SK-N-SH (cell line): Measurements from ENCODE around the gene CDKL5. TPM values are rescaled to one million over a fixed set of nuclear protein-coding genes. Genes with fewer than 3 reads are reported as not detected.

Source experiments
- CTCF ChIA-PET: fragments of 300-600, 350-600 bp; formaldehyde crosslinking; extraction: SDS; loops from one replicate; lab custom pipeline; 2021; lab: Yijun Ruan, JAX
- POLR2A ChIA-PET: fragments of 350-600 bp; sonication (Branson Sonifier 250); formaldehyde crosslinking; extraction: SDS; loops from one replicate; lab custom pipeline; 2020; ENCODE audit warnings: antibody characterized with exemption, inconsistent platforms; lab: Yijun Ruan, JAX
- DNase-seq: peaks from one replicate; pipeline ENCODE4 v3.0.0; 2012
- H2AFZ ChIP-seq: fragments of 200-600 bp; sonication (generic); 2 replicates; pipeline ENCODE4 v1.8.1; 2016; ENCODE audit warnings: antibody characterized with exemption, mild to moderate bottlenecking, low read depth
- H3F3A ChIP-seq: fragments of 200-600 bp; sonication (generic); replicated peaks from 2 replicates; pipeline ENCODE3; 2016; ENCODE audit warnings: antibody characterized with exemption, mild to moderate bottlenecking; ENCODE audit not compliant: insufficient read depth
- H3K27ac ChIP-seq, 2 experiments: fragments of 200-500 bp in 1 of 2; fragments of 200-600 bp in 1 of 2; sonication (Bioruptor generic) in 1 of 2; sonication (generic), shearing (Covaris generic) in 1 of 2; 2 replicates each; pipeline versions ENCODE4 v1.5.1 to v1.6.1; 2014 to 2016; ENCODE audit warnings: low read depth in 2 of 2, inconsistent platforms in 1 of 2, low read length in 1 of 2, mild to moderate bottlenecking in 1 of 2, mixed read lengths in 1 of 2
- H3K27me3 ChIP-seq: fragments of 200-600 bp; sonication (generic), shearing (Covaris generic); 2 replicates; pipeline ENCODE4 v1.6.1; 2016; ENCODE audit warnings: mixed run types; ENCODE audit not compliant: insufficient read depth
- H3K36me3 ChIP-seq, 2 experiments: fragments of 200-500 bp in 1 of 2; fragments of 200-600 bp in 1 of 2; sonication (Bioruptor generic) in 1 of 2; sonication (generic) in 1 of 2; replicated peaks in 1 of 2; 2 replicates each; pipeline versions ENCODE3 to v1.5.1; 2014 to 2016; ENCODE audit warnings: low read length in 1 of 2, mild to moderate bottlenecking in 1 of 2; ENCODE audit not compliant: insufficient read depth in 2 of 2, control insufficient read depth in 1 of 2
- H3K4me1 ChIP-seq, 2 experiments: fragments of 200-500 bp in 1 of 2; fragments of 200-600 bp in 1 of 2; sonication (Bioruptor generic) in 1 of 2; sonication (generic), shearing (Covaris generic) in 1 of 2; 2 replicates each; pipeline versions ENCODE4 v1.5.1 to v1.6.1; 2014 to 2016; ENCODE audit warnings: low read depth in 1 of 2, low read length in 1 of 2, mixed run types in 1 of 2; ENCODE audit not compliant: insufficient read depth in 2 of 2, control insufficient read depth in 1 of 2
- H3K4me2 ChIP-seq: fragments of 200-600 bp; sonication (generic), shearing (Covaris generic); 2 replicates; pipeline ENCODE4 v1.6.1; 2017; ENCODE audit warnings: mixed run types
- H3K4me3 ChIP-seq, 2 experiments: fragments of 200-500 bp in 1 of 2; fragments of 200-600 bp in 1 of 2; sonication (Bioruptor generic) in 1 of 2; sonication (generic), shearing (Covaris generic) in 1 of 2; 2 replicates each; pipeline versions ENCODE4 v1.5.1 to v1.8.1; 2014 to 2016; ENCODE audit warnings: low read depth in 2 of 2, inconsistent platforms in 1 of 2, low read length in 1 of 2, mild to moderate bottlenecking in 1 of 2, mixed read lengths in 1 of 2, moderate library complexity in 1 of 2
- H3K79me2 ChIP-seq: fragments of 200-600 bp; sonication (generic); 2 replicates; pipeline ENCODE4 v1.8.1; 2017; ENCODE audit warnings: mild to moderate bottlenecking; ENCODE audit not compliant: insufficient read depth
- H3K9ac ChIP-seq: fragments of 200-600 bp; sonication (generic); 2 replicates; pipeline ENCODE4 v1.6.1; 2017; ENCODE audit warnings: mixed run types
- H3K9me2 ChIP-seq: fragments of 200-600 bp; sonication (generic); 2 replicates; pipeline ENCODE4 v1.6.1; 2017; ENCODE audit warnings: mixed run types
- H3K9me3 ChIP-seq: fragments of 200-600 bp; sonication (generic); 2 replicates; pipeline ENCODE4 v1.6.1; 2017; ENCODE audit warnings: mixed run types, mild to moderate bottlenecking, moderate library complexity
- H4K20me1 ChIP-seq: fragments of 200-600 bp; sonication (generic); 2 replicates; pipeline ENCODE4 v1.6.1; 2017; ENCODE audit warnings: mild to moderate bottlenecking, mixed run types; ENCODE audit not compliant: insufficient read depth
- ELF1 ChIP-seq: IDR thresholded peaks from 2 replicates; pipeline ENCODE4 v1.4.0; 2012
- EP300 ChIP-seq, 2 experiments: IDR thresholded peaks; 2 replicates each; pipeline versions ENCODE4 v1.4.0 to v1.6.1; 2012; ENCODE audit warnings: borderline replicate concordance in 1 of 2, low read depth in 1 of 2, low read length in 1 of 2
- EZH2phosphoT487 ChIP-seq: fragments of 200-600 bp; sonication (generic); IDR thresholded peaks from 2 replicates; pipeline ENCODE4 v1.6.1; 2017; ENCODE audit warnings: low read depth, mixed run types, mild to moderate bottlenecking, antibody characterized with exemption, moderate library complexity, borderline replicate concordance
- FOSL2 ChIP-seq: IDR thresholded peaks from 2 replicates; pipeline ENCODE4 v1.4.0; 2012; ENCODE audit warnings: low read depth, mild to moderate bottlenecking, moderate library complexity, borderline replicate concordance
- FOXJ3 ChIP-seq: sonication (generic); formaldehyde crosslinking; IDR thresholded peaks from 2 replicates; pipeline ENCODE4 v1.5.1; 2020; ENCODE audit warnings: mild to moderate bottlenecking, missing genetic modification reagents
- FOXM1 ChIP-seq: IDR thresholded peaks from 2 replicates; pipeline ENCODE4 v1.4.0; 2012; ENCODE audit warnings: low read depth, mild to moderate bottlenecking
- IRF3 ChIP-seq: fragments of 150-350 bp; IDR thresholded peaks from 2 replicates; pipeline ENCODE4 v1.6.1; 2016; ENCODE audit warnings: mild to moderate bottlenecking, low read depth, low read length
- JUND ChIP-seq: IDR thresholded peaks from 2 replicates; pipeline ENCODE4 v1.4.0; 2012
- MEF2A ChIP-seq: IDR thresholded peaks from 2 replicates; pipeline ENCODE4 v1.4.0; 2012; ENCODE audit warnings: low read depth, borderline replicate concordance
- MXI1 ChIP-seq: IDR thresholded peaks from 2 replicates; pipeline ENCODE4 v1.6.1; 2012; ENCODE audit warnings: mild to moderate bottlenecking, low read depth, low read length, improper control_type of control experiment
- NFIC ChIP-seq: IDR thresholded peaks from 2 replicates; pipeline ENCODE4 v1.4.0; 2012; ENCODE audit warnings: borderline replicate concordance
- NRF1 ChIP-seq: IDR thresholded peaks from 2 replicates; pipeline ENCODE4 v1.6.1; 2012; ENCODE audit warnings: low read depth, mild to moderate bottlenecking, low read length
- POLR2AphosphoS5 ChIP-seq: IDR thresholded peaks from 2 replicates; pipeline ENCODE4 v1.6.1; 2012; ENCODE audit warnings: low read depth, low read length
- RAD21 ChIP-seq: IDR thresholded peaks from 2 replicates; pipeline ENCODE4 v1.6.1; 2012; ENCODE audit warnings: mild to moderate bottlenecking, low read length
- RCOR1 ChIP-seq: fragments of 150-350 bp; IDR thresholded peaks from 2 replicates; pipeline ENCODE4 v1.6.1; 2017; ENCODE audit warnings: antibody characterized with exemption, low read length
- RXRA ChIP-seq: IDR thresholded peaks from 2 replicates; pipeline ENCODE4 v1.4.0; 2012; ENCODE audit warnings: low read depth, mild to moderate bottlenecking, borderline replicate concordance
- SMC3 ChIP-seq: IDR thresholded peaks from 2 replicates; pipeline ENCODE4 v1.6.1; 2012; ENCODE audit warnings: low read depth, low read length, improper control_type of control experiment
- TAF1 ChIP-seq: IDR thresholded peaks from 2 replicates; pipeline ENCODE4 v1.6.1; 2012; ENCODE audit warnings: low read depth, mild to moderate bottlenecking, low read length, moderate library complexity, borderline replicate concordance
- TCF12 ChIP-seq: IDR thresholded peaks from 2 replicates; pipeline ENCODE4 v1.4.0; 2012
- USF2 ChIP-seq: fragments of 150-350 bp; IDR thresholded peaks from 2 replicates; pipeline ENCODE4 v1.6.1; 2017; ENCODE audit warnings: antibody characterized with exemption, low read length, low read depth, borderline replicate concordance
- WGBS: methylation state at CpG from one replicate; pipeline ENCODE4 v1.1.6; 2017; ENCODE audit warnings: low lambda C conversion rate; 5-methylcytosine and 5-hydroxymethylcytosine counted together
- polyA plus RNA-seq, 3 experiments: library from polyadenylated mRNA; depleted of rRNA; stranded (reverse); fragments of >200 nt; gene quantifications; 2 replicates each; pipeline ENCODE4 v1.2.3, GENCODE V29; 2012
- TF ChIP-seq, protein P1 (sequence below): IDR thresholded peaks from 2 replicates; pipeline ENCODE4; 2012
- TF ChIP-seq, protein P2 (sequence below): fragments of 200-600 bp; sonication (generic); IDR thresholded peaks from 2 replicates; pipeline ENCODE4 v1.6.1; 2017; ENCODE audit warnings: antibody characterized with exemption, mild to moderate bottlenecking, moderate library complexity

Gene CDKL5
- polyA plus RNA-seq, 1 of the 3 experiments (the other 2 are of a cell fraction) = 1.3 TPM

GRCh38 chrX:18537524-18537923 lies 112.1 kb downstream of the CDKL5 start:
- 33% methylated on average over 1 of the region's 1 CpG for WGBS
- TF ChIP-seq IRF3 (no peak), TCF12 (no peak), NFIC (no peak), EZH2phosphoT487 (no peak), NRF1 (no peak), JUND (no peak), SMC3 (no peak)
- TF ChIP-seq, protein P1, sequence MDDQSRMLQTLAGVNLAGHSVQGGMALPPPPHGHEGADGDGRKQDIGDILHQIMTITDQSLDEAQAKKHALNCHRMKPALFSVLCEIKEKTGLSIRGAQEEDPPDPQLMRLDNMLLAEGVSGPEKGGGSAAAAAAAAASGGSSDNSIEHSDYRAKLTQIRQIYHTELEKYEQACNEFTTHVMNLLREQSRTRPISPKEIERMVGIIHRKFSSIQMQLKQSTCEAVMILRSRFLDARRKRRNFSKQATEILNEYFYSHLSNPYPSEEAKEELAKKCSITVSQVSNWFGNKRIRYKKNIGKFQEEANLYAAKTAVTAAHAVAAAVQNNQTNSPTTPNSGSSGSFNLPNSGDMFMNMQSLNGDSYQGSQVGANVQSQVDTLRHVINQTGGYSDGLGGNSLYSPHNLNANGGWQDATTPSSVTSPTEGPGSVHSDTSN = no peak
- TF ChIP-seq, protein P2, sequence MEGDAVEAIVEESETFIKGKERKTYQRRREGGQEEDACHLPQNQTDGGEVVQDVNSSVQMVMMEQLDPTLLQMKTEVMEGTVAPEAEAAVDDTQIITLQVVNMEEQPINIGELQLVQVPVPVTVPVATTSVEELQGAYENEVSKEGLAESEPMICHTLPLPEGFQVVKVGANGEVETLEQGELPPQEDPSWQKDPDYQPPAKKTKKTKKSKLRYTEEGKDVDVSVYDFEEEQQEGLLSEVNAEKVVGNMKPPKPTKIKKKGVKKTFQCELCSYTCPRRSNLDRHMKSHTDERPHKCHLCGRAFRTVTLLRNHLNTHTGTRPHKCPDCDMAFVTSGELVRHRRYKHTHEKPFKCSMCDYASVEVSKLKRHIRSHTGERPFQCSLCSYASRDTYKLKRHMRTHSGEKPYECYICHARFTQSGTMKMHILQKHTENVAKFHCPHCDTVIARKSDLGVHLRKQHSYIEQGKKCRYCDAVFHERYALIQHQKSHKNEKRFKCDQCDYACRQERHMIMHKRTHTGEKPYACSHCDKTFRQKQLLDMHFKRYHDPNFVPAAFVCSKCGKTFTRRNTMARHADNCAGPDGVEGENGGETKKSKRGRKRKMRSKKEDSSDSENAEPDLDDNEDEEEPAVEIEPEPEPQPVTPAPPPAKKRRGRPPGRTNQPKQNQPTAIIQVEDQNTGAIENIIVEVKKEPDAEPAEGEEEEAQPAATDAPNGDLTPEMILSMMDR = no peak
- Histone ChIP-seq H3K4me3 (no peak overlapping the region), H3K36me3 (peaks cover 0 to 4% of the 10 kb centered on the region in 2 experiments), H3K4me1 (peaks cover 0 to 12% of the 10 kb centered on the region in 2 experiments; a peak in 1 of 4 replicates), H3K9me3 (no peaks in the 10 kb centered on the region), H3K4me2 (no peak overlapping the region), H3K9ac (no peak overlapping the region), H3K27ac (no peak overlapping the region), H3F3A (no peaks in the 10 kb centered on the region), H3K79me2 (no peaks in the 10 kb centered on the region), H4K20me1 (no peaks in the 10 kb centered on the region), H2AFZ (no peak overlapping the region), H3K9me2 (no peaks in the 10 kb centered on the region), H3K27me3 (no peaks in the 10 kb centered on the region)
- DNase-seq = no peak
- POLR2A ChIA-PET = no interaction called here
- CTCF ChIA-PET = no interaction called here

DNA sequence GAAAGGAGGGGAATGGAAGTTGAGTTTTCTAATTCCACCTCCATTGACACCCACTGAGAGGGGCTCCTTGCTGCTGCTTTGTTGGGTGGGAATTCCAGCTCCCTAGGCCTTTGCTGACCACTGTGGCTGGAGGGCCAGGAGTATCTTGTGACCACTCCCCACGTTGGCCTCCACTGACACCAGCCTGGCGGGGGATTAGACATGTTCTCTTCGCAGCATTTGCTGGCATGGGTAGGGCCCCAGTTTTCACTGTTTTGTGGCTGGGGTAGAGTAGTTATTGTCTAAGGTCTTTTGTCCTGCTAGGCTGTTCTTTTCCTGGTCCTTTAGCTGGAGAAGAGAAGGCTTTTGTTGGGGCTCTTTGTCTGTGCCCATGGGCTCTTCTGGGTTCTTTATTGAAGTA lies 116.7 kb downstream of the CDKL5 start:
- peaks cover 0 to 2% of the 10 kb centered on the region in 2 experiments; a peak in 2 of 4 replicates for H3K4me1 ChIP-seq
- CTCF ChIA-PET = interaction anchor here (1.4 kb wide), 1 partner anchor 14 kb away, joined by 3 read pairs; no protein-coding TSS in a partner anchor
- H3K79me2 ChIP-seq = no peaks in the 10 kb centered on the region
- no peak for DNase-seq
- no peaks in the 10 kb centered on the region for H3K9me3 ChIP-seq
- no peaks in the 10 kb centered on the region for H4K20me1 ChIP-seq
- H2AFZ ChIP-seq = no peak overlapping the region
- H3K27me3 ChIP-seq = no peaks in the 10 kb centered on the region
- no peak overlapping the region for H3K9ac ChIP-seq
- peaks cover 0 to 4% of the 10 kb centered on the region in 2 experiments for H3K36me3 ChIP-seq
- H3F3A ChIP-seq = no peaks in the 10 kb centered on the region
- no peak overlapping the region for H3K4me2 ChIP-seq
- no peak overlapping the region for H3K4me3 ChIP-seq
- TF ChIP-seq JUND (no peak), RXRA (no peak), SMC3 (no peak), EZH2phosphoT487 (no peak), USF2 (no peak), MXI1 (no peak), MEF2A (no peak), ELF1 (no peak), FOXM1 (no peak), NFIC (no peak), NRF1 (no peak), RCOR1 (no peak), RAD21 (no peak), IRF3 (no peak), TAF1 (no peak), EP300 (IDR thresholded peaks at IDR 0.05; ENCODE audit: borderline replicate concordance in 1 of 2, low read depth in 1 of 2, low read length in 1 of 2) (no peak), POLR2AphosphoS5 (no peak), FOXJ3 (CRISPR knock-in tag) (no peak), FOSL2 (no peak)
- 42% methylated on average over 3 of the region's 3 CpGs for WGBS
- H3K9me2 ChIP-seq = no peaks in the 10 kb centered on the region
- H3K27ac ChIP-seq = no peak overlapping the region
- POLR2A ChIA-PET = no interaction called here
